ENCODE results near the gene DRD4.

DRD4 gene

GRCh38 chr11:620935-621814 lies 15.9 kb upstream of the DRD4 start:
- DNase-seq (ENCODE audit: low read depth in 2 of 3, low spot score in 1 of 3) = no peak

GRCh38 chr11:621838-622237 lies 15.2 kb upstream of the DRD4 start:
- DNase-seq (ENCODE audit: low read depth in 2 of 3, low spot score in 1 of 3) = no peak

- no peak for DNase-seq (ENCODE audit: low read depth in 2 of 3, low spot score in 1 of 3)
Measured at GRCh38 chr11:623349-623869, 13.7 kb upstream of the DRD4 start.

- DNase-seq (ENCODE audit: low read depth in 2 of 3, low spot score in 1 of 3) = no peak
Measured at GRCh38 chr11:623999-624704, 12.9 kb upstream of the DRD4 start.

- no peak for DNase-seq (ENCODE audit: low read depth in 2 of 3, low spot score in 1 of 3)
Measured at GRCh38 chr11:624705-625635, 12.1 kb upstream of the DRD4 start, which contains the start of gene CDHR5. Gene CDHR5, minus strand, starts transcription at chr11:624955. Its CDS starts 53 bp downstream, at chr11:624902.

GRCh38 chr11:625636-626268 lies 11.3 kb upstream of the DRD4 start:
- no peak for DNase-seq (ENCODE audit: low read depth in 2 of 3, low spot score in 1 of 3)

GRCh38 chr11:626475-627307 lies 10.4 kb upstream of the DRD4 start, which contains the start of gene SCT:
Gene SCT, minus strand, starts transcription at chr11:627181. Its CDS starts 38 bp downstream, at chr11:627143.
- DNase-seq (ENCODE audit: low read depth in 2 of 3, low spot score in 1 of 3) = no peak

GRCh38 chr11:627308-627576 lies 9.8 kb upstream of the DRD4 start:
- DNase-seq (ENCODE audit: low read depth in 2 of 3, low spot score in 1 of 3) = no peak

- DNase-seq (ENCODE audit: low read depth in 2 of 3, low spot score in 1 of 3) = no peak
Measured at GRCh38 chr11:628056-628455, 9.0 kb upstream of the DRD4 start.

GRCh38 chr11:629237-629583 lies 7.9 kb upstream of the DRD4 start:
- no peak for DNase-seq (ENCODE audit: low read depth in 2 of 3, low spot score in 1 of 3)

GRCh38 chr11:630871-631270 lies 6.2 kb upstream of the DRD4 start:
- no peak for DNase-seq (ENCODE audit: low read depth in 2 of 3, low spot score in 1 of 3)

- DNase-seq (ENCODE audit: low read depth in 2 of 3, low spot score in 1 of 3) = no peak
Measured at GRCh38 chr11:635945-636510, 1.0 kb upstream of the DRD4 start.

- no peak for DNase-seq (ENCODE audit: low read depth in 2 of 3, low spot score in 1 of 3)
Measured at GRCh38 chr11:637333-637592, 194 bp downstream of the DRD4 start.

- DNase-seq (ENCODE audit: low read depth in 2 of 3, low spot score in 1 of 3) = no peak
Measured at GRCh38 chr11:637593-638521, 788 bp downstream of the DRD4 start.

- no peak for DNase-seq (ENCODE audit: low read depth in 2 of 3, low spot score in 1 of 3)
Measured at GRCh38 chr11:638631-639331, 1.7 kb downstream of the DRD4 start.

GRCh38 chr11:639332-639955 lies 2.4 kb downstream of the DRD4 start:
- no peak for DNase-seq (ENCODE audit: low read depth in 2 of 3, low spot score in 1 of 3)

- no peak for DNase-seq (ENCODE audit: low read depth in 2 of 3, low spot score in 1 of 3)
Measured at GRCh38 chr11:640021-640706, 3.1 kb downstream of the DRD4 start.

All from stimulated activated CD4-positive, alpha-beta T cell treated with anti-CD3 and anti-CD28 coated beads, Interleukin-12 subunit alpha, Interleukin-12 subunit beta, amount 100 ng/mL, for 48 hours (primary cell).